HG02571 (cell line): ENCODE data around the gene L3HYPDH.

Source experiments
- ATAC-seq: cut with Tn5 transposase; IDR thresholded peaks from one replicate; pipeline ENCODE4 v1.9.1; 2021; ENCODE audit warnings: mild to moderate bottlenecking, moderate library complexity; ENCODE audit not compliant: unreplicated experiment

L3HYPDH gene

DNA sequence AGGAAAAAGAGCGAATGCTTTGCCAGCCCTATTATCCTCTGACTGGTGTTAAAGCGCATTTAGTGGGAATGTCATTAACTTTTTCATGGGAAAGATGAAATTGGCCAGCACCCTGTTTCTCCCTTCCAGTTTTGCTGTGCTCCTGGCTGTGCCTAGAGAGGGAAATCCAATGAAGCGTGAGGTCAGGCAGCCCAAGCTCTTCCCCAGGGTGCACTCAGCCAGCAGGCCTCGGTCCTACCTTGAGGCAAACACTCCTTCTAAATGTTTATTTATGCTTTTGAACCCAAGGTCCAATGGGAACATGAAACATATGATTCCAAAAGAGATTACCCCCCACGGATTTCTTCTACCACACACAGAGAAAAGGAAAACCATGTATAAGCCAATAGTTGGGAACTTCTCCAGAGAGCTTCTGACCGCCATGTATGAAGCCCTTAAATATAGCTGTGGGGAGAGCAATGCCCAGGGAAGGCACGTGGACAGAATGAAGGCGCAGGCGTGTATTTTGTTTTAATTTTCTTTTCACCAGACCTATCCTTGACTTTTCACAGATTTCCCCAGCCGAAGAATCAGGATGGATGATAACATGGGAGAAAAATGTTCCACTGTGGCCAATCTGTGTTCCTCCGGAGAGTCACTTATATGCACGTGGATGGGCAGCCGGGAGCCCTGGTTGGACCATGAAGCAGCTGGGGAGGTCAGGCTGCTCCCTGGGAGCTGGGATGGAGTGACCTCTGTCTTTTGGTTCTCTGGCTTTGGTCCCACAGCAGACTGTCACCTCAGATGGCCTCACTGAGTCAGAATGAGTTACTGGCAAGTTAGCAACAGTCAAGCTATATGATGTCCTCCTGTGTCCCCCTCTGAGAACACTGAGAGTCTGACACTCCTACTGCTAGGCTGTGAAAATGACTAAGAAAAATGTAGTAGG lies 56.3 kb downstream of the L3HYPDH start:
- no peak for ATAC-seq

DNA sequence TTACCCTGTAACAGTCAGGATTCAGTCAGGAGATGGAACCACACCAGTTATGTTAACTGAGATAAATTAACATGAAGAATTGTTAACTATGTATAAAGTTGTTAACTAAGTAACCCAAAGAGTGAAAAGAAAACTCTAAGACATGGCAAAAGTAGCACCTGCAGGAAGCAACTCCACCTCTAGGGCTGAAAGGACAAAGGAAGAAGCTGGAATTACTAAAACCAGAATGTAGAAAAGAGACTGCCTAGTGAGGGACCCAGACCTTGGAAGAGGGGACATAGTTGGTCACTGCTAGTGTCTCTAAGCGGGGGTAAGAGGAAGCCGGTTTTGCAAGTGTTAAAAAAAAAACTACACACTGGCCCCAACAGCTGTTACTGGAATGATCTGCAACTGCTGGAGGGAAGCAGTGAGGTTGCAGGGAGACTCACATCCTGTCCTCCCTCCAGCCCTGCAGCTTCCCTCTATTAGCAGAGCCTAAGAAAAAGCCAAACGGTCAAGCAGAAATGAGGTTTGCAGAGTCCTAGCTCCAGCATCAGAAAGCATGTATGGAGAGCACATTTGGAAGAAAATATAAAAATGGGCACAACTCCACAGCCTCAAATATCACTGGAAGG lies 58.8 kb downstream of the L3HYPDH start:
- ATAC-seq: no peak

DNA sequence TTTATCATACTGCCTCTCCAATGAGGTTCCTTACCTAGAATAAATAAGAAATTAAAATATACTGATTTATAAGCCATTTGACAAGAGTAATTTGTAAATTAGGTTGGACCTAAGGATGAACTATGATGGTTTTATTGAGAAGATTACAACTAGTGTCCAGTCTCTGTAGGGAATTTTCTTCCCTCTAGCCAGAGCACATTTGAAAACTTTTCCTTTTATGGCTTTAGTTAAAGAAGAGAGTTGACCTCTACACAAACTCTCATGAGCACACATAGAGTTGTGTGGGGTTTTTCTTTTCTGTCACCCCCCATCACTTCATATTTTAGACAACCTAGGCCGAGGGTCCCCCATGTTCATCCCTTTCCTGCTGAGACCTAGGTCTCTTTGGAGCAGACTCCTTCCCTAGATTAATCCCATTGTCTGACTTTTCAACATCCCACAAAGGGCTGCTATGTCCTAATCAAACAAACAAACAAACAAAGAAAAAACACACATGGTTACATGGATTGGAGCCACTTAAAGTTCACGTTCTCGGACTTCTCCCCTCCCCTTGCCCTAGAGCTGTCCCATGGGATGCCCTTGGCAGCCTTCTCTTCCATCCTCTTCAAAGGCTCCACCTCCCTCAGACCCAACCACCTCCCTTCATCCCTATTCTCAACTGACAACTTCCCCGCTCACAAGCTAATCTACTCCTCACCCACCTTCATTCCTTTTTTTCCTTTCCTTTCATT lies 59.7 kb downstream of the L3HYPDH start:
- no peak for ATAC-seq
